ACHN (cell line): Measurements from ENCODE around the gene KRTAP5-3.
A peak's percentile ranks its signal among the peaks of the same experiment; 100 is the strongest.

ENCODE experiments used
- DNase-seq: peaks from one replicate; pipeline ENCODE4 v3.0.0-alpha.2; 2015
- in situ Hi-C: cut with HindIII; loops from 2 replicates; pipeline ENCODE4 v1.10.0; 2017; ENCODE audit warnings: low sequenced_read_pairs, low pct_ligation_motif_present, low pct_unique_long_range_greater_than_20kb

Gene KRTAP5-3

GRCh38 chr11:1645357-1645821 lies 37.1 kb upstream of the KRTAP5-3 start:
- in situ Hi-C loops, result no loop called here
- DNase-seq, result no peak

GRCh38 chr11:1644601-1645356 lies 36.5 kb upstream of the KRTAP5-3 start:
- DNase-seq, result no peak
- in situ Hi-C loops, result no loop called here

- DNase-seq, result no peak
- in situ Hi-C loops, result no loop called here
Observed at GRCh38 chr11:1643146-1643690, 35.0 kb upstream of the KRTAP5-3 start.

- no peak for DNase-seq
- in situ Hi-C loops, result no loop called here
Observed at GRCh38 chr11:1642288-1643145, 34.3 kb upstream of the KRTAP5-3 start.

- DNase-seq, result no peak
- in situ Hi-C loops, result no loop called here
Observed at GRCh38 chr11:1641096-1641495, 32.8 kb upstream of the KRTAP5-3 start.

GRCh38 chr11:1640076-1640946 lies 32.0 kb upstream of the KRTAP5-3 start:
- peak; percentile 30 for DNase-seq
- in situ Hi-C loops, result no loop called here

- in situ Hi-C loops, result no loop called here
- no peak for DNase-seq
Observed at GRCh38 chr11:1639666-1640065, 31.4 kb upstream of the KRTAP5-3 start.

- in situ Hi-C loops, result no loop called here
Observed at GRCh38 chr11:1639102-1639620, 30.9 kb upstream of the KRTAP5-3 start.

GRCh38 chr11:1638344-1638743 lies 30.1 kb upstream of the KRTAP5-3 start:
- in situ Hi-C loops, result no loop called here

More at GRCh38 chr11:1639102-1639620, 30.9 kb upstream of the KRTAP5-3 start:
- DNase-seq, result no peak

GRCh38 chr11:1637628-1638027 lies 29.4 kb upstream of the KRTAP5-3 start:
- in situ Hi-C loops, result no loop called here

More at GRCh38 chr11:1638344-1638743, 30.1 kb upstream of the KRTAP5-3 start:
- DNase-seq, result no peak

GRCh38 chr11:1636291-1636950 lies 28.2 kb upstream of the KRTAP5-3 start:
- in situ Hi-C loops, result no loop called here
- DNase-seq, result no peak

More at GRCh38 chr11:1637628-1638027, 29.4 kb upstream of the KRTAP5-3 start:
- DNase-seq, result no peak

GRCh38 chr11:1633864-1634263 lies 25.6 kb upstream of the KRTAP5-3 start:
- in situ Hi-C loops, result no loop called here
- DNase-seq, result no peak

GRCh38 chr11:1632053-1632714 lies 23.9 kb upstream of the KRTAP5-3 start:
- in situ Hi-C loops, result no loop called here
- DNase-seq, result no peak

- no peak for DNase-seq
- in situ Hi-C loops, result no loop called here
Observed at GRCh38 chr11:1631066-1631568, 22.9 kb upstream of the KRTAP5-3 start.

GRCh38 chr11:1630271-1630670 lies 22.0 kb upstream of the KRTAP5-3 start:
- in situ Hi-C loops, result no loop called here
- DNase-seq, result no peak

GRCh38 chr11:1629326-1630185 lies 21.3 kb upstream of the KRTAP5-3 start, which contains the start of gene KRTAP5-5:
TSS of gene KRTAP5-5 (plus strand) at chr11:1629775. CDS start at chr11:1629841, 66 bp downstream.
- in situ Hi-C loops, result no loop called here

More at GRCh38 chr11:1629326-1630185, 21.3 kb upstream of the KRTAP5-3 start, which contains the start of gene KRTAP5-5:
- no peak for DNase-seq
